Hepatocyte (in vitro differentiated cells): ENCODE measurements around the gene VSIR. TPM values are rescaled to one million over a fixed set of nuclear protein-coding genes. Genes with fewer than 3 reads are reported as not detected.

Experiments used
- DNase-seq: peaks from one replicate; pipeline ENCODE4 v3.0.0-alpha.2; 2016; ENCODE audit warnings: low spot score
- H2AFZ ChIP-seq: fragments of 200-600 bp; sonication (generic); 2 replicates; pipeline ENCODE4 v1.6.0; 2016; ENCODE audit warnings: antibody characterized with exemption, mild to moderate bottlenecking
- H3K27ac ChIP-seq: fragments of 200-600 bp; sonication (generic); 2 replicates; pipeline ENCODE4 v1.5.1; 2016; ENCODE audit warnings: mild to moderate bottlenecking
- H3K27me3 ChIP-seq: fragments of 200-600 bp; sonication (generic); 2 replicates; pipeline ENCODE4 v1.6.1; 2016
- H3K36me3 ChIP-seq: fragments of 200-600 bp; sonication (generic); replicated peaks from 2 replicates; pipeline ENCODE4 v1.5.1; 2016; ENCODE audit warnings: low read depth; ENCODE audit not compliant: insufficient read depth
- H3K4me1 ChIP-seq: fragments of 200-600 bp; sonication (generic); 2 replicates; pipeline ENCODE4 v1.5.1; 2016; ENCODE audit warnings: mild to moderate bottlenecking, moderate library complexity; ENCODE audit not compliant: insufficient read depth
- H3K4me2 ChIP-seq: fragments of 200-600 bp; sonication (generic); 2 replicates; pipeline ENCODE4 v1.6.0; 2016
- H3K4me3 ChIP-seq: fragments of 200-600 bp; sonication (generic); 2 replicates; pipeline ENCODE4 v1.5.1; 2016; ENCODE audit warnings: mild to moderate bottlenecking
- H3K79me2 ChIP-seq: fragments of 200-600 bp; sonication (generic); 2 replicates; pipeline ENCODE4 v1.6.0; 2017; ENCODE audit warnings: mild to moderate bottlenecking
- H3K9me2 ChIP-seq: fragments of 200-600 bp; sonication (generic); replicated peaks from 2 replicates; pipeline ENCODE4 v1.6.0; 2017; ENCODE audit warnings: mild to moderate bottlenecking; ENCODE audit not compliant: insufficient read depth
- H3K9me3 ChIP-seq: fragments of 200-600 bp; sonication (generic); 2 replicates; pipeline ENCODE4 v1.5.1; 2016; ENCODE audit warnings: low read depth, mild to moderate bottlenecking
- H4K20me1 ChIP-seq: fragments of 200-600 bp; sonication (generic); 2 replicates; pipeline ENCODE4 v1.6.0; 2016; ENCODE audit warnings: mild to moderate bottlenecking; ENCODE audit not compliant: insufficient read depth, poor library complexity, severe bottlenecking
- EZH2 ChIP-seq: fragments of 200-600 bp; sonication (generic); IDR thresholded peaks from 2 replicates; pipeline ENCODE4 v1.6.1; 2016; ENCODE audit warnings: antibody characterized with exemption, mild to moderate bottlenecking, borderline replicate concordance
- EZH2phosphoT487 ChIP-seq: fragments of 200-600 bp; sonication (generic); IDR thresholded peaks from one replicate; pipeline ENCODE4 v1.6.1; 2018; ENCODE audit warnings: antibody characterized with exemption, mild to moderate bottlenecking, low read depth, moderate library complexity; ENCODE audit not compliant: unreplicated experiment, severe bottlenecking
- WGBS: methylation state at CpG from one replicate; pipeline ENCODE4 v1.1.6; 2016; ENCODE audit warnings: low lambda C conversion rate; ENCODE audit errors: missing lambda C conversion rate; 5-methylcytosine and 5-hydroxymethylcytosine counted together
- polyA plus RNA-seq: library from polyadenylated mRNA; unstranded; fragments of >200 nt; fragmentation: Nextera tagmentation; extraction: Ambion mirVana; gene quantifications from 2 replicates; pipeline ENCODE4 v1.2.1, GENCODE V29; 2016
- total RNA-seq: library from RNA; depleted of rRNA; stranded (reverse); fragments of >200 nt; gene quantifications from 2 replicates; pipeline ENCODE4 v1.2.3, GENCODE V29; 2014
- TF ChIP-seq, protein P1 (sequence below): fragments of 200-600 bp; sonication (generic); IDR thresholded peaks from 2 replicates; pipeline ENCODE4 v1.5.1; 2016; ENCODE audit warnings: antibody characterized with exemption, mild to moderate bottlenecking; ENCODE audit not compliant: poor library complexity

Gene VSIR
- total and polyA plus RNA-seq, 2 experiments from 2014 or later = 13.6 to 45.5 TPM

DNA sequence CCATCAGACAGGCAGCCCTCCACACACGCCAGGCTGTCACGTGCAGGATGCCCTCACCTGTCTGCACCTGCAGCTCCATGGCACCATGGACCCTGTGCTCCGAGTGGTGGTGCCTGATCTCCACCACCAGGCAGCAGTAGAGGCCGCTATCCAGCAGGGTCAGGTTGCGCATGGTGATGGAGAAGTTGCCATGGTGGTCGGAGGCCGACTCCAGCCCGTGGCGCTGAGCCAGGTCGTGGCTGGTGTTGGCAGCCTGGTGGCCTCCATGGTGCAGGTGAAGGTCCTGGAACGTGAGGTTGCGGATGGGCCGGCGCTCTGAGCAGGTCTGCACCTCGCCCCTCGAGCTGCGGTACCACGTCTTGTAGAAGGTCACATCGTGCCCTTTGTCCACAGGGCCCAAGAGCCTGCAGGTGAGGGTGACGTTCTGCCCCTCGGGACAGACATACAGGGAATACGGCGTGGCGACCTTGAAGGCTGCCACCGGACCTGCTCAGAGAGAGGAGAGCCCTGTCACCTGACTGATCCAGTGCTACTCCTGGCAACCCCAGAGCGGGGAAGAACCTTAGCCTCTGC lies 11.7 kb downstream of the VSIR start:
- TF ChIP-seq EZH2 (no peak), EZH2phosphoT487 (no peak)
- TF ChIP-seq, protein P1, sequence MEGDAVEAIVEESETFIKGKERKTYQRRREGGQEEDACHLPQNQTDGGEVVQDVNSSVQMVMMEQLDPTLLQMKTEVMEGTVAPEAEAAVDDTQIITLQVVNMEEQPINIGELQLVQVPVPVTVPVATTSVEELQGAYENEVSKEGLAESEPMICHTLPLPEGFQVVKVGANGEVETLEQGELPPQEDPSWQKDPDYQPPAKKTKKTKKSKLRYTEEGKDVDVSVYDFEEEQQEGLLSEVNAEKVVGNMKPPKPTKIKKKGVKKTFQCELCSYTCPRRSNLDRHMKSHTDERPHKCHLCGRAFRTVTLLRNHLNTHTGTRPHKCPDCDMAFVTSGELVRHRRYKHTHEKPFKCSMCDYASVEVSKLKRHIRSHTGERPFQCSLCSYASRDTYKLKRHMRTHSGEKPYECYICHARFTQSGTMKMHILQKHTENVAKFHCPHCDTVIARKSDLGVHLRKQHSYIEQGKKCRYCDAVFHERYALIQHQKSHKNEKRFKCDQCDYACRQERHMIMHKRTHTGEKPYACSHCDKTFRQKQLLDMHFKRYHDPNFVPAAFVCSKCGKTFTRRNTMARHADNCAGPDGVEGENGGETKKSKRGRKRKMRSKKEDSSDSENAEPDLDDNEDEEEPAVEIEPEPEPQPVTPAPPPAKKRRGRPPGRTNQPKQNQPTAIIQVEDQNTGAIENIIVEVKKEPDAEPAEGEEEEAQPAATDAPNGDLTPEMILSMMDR = no peak
- DNase-seq = no peak
- Histone ChIP-seq H3K27me3 (no peaks in the 10 kb centered on the region), H3K9me2 (no peaks in the 10 kb centered on the region), H2AFZ (no peak overlapping the region), H3K79me2 (no peaks in the 10 kb centered on the region), H3K4me1 (peaks cover 18% of the 10 kb centered on the region), H3K4me2 (no peak overlapping the region), H3K9me3 (no peaks in the 10 kb centered on the region), H4K20me1 (no peaks in the 10 kb centered on the region), H3K4me3 (no peak overlapping the region), H3K27ac (no peak overlapping the region), H3K36me3 (no peaks in the 10 kb centered on the region)
- WGBS = 93% methylated on average over 26 of the region's 26 CpGs

DNA sequence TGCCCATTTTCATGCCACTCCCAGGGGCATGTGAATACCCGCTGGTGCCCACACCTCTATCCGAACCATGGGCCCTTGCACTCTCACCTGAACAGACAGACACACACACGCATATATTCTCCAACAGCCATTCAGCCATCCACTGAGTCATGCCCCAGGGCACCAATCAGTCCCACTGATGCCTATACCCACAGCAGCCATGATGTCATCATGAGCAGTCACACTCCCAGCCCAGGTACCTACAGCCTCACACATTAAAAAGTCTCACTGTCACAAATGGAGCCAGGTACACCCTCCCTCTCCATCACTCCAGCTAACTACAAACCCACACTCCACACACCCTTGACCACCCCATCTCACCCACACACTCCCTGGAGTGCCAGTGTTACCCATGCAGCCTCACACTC lies 12.2 kb downstream of the VSIR start:
- no peak for DNase-seq
- Histone ChIP-seq H3K9me3 (no peaks in the 10 kb centered on the region), H3K27ac (no peak overlapping the region), H3K4me2 (no peak overlapping the region), H3K9me2 (no peaks in the 10 kb centered on the region), H4K20me1 (no peaks in the 10 kb centered on the region), H3K4me1 (peaks cover 13% of the 10 kb centered on the region), H3K27me3 (no peaks in the 10 kb centered on the region), H3K79me2 (no peaks in the 10 kb centered on the region), H3K4me3 (no peak overlapping the region), H3K36me3 (no peaks in the 10 kb centered on the region), H2AFZ (no peak overlapping the region)
- TF ChIP-seq, protein P1 = no peak
- TF ChIP-seq EZH2 = no peak
- TF ChIP-seq EZH2phosphoT487 = no peak
- 92% methylated on average over 3 of the region's 3 CpGs for WGBS

DNA sequence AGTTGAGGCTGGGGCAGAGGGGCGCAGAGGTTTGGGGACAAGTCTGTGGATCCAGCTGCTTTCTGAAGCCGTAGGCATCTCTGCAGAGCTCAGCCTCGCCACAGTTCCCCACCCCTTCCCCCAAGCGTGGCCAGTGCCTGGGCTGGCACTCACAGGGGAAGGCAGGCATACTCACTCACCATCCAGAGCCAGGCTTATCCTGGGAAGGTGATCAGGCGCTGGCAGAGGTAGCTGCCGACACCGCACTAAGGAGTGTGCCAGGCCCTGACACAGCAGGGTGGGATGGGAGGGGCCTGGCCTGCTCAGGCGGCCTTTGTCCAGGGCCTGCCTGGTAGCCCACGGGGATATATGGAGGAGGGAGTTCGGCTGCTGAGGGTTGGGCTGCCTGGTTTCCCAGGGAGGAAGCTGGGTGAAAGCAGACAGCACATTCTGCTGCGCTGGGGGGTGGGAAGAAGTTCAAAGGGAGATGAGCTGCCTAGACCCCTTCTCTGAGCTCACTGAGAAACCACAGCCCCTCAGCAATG lies 15.9 kb downstream of the VSIR start:
- Histone ChIP-seq H3K9me3 (no peaks in the 10 kb centered on the region), H3K4me1 (peaks cover 12% of the 10 kb centered on the region), H3K79me2 (no peaks in the 10 kb centered on the region), H4K20me1 (no peaks in the 10 kb centered on the region), H3K4me3 (no peak overlapping the region), H3K27me3 (no peaks in the 10 kb centered on the region), H2AFZ (no peak overlapping the region), H3K4me2 (no peak overlapping the region), H3K9me2 (no peaks in the 10 kb centered on the region), H3K27ac (no peak overlapping the region), H3K36me3 (no peaks in the 10 kb centered on the region)
- TF ChIP-seq EZH2 = no peak
- TF ChIP-seq EZH2phosphoT487 = no peak
- TF ChIP-seq, protein P1 = no peak
- WGBS = 75% methylated on average over 11 of the region's 11 CpGs
- no peak for DNase-seq
